C4-2B (cell line): ENCODE results near the gene P2RX1.

Experiments
- H3K27ac ChIP-seq: fragments of 450-650 bp; 2 replicates; pipeline ENCODE4 v1.5.1; 2017
- CTCF ChIP-seq: fragments of 450-650 bp; conservative IDR thresholded peaks from 2 replicates; pipeline ENCODE4 v1.5.1; 2017; ENCODE audit warnings: mild to moderate bottlenecking
- ZFX ChIP-seq: fragments of 450-650 bp; IDR thresholded peaks from 2 replicates; pipeline ENCODE4 v1.6.1; 2017

P2RX1 gene

GRCh38 chr17:3914312-3914670 lies 2.0 kb downstream of the P2RX1 start:
- H3K27ac ChIP-seq, result no peak overlapping the region

DNA sequence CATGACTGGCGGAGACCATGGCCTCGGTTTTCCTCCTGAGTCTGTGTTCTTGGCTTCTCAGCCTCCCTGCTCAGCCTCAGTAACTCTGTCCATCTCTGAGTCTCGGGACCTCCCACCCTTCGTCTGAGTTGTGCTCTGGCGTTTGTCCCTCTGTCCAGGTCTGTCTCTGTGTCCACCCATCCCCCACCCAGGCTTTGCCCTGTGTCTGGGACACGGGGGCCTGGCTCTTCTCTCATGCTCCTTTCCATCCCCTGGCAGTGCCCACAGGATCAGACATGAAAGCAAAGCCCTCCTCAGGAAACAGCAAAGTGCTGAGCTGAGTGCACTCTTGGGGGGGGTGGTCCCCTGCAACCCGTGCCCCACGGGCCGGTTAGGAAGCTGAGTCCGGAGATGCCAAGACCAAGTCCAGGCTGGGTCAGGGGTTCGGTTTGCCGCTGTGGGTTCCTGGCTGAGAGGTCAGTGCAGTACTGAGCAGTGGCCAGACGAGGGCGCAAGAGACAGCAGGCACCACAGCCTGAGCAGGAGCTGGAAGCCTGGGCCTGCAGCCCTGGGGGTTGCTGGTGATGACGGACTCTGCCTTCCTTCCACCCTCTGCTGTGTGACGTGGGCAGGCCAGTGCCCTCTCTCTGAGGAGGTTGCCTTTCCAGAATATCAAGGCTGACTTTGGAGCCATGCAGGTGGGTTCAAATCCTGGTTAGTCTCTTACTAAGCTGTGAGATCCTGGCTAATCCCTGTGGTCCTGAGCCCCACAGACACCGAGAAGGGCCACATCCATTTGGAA lies 2.5 kb downstream of the P2RX1 start:
- TF ChIP-seq ZFX (no peak), CTCF (peak; percentile 99)
- H3K27ac ChIP-seq, result no peak overlapping the region

More at GRCh38 chr17:3914312-3914670, 2.0 kb downstream of the P2RX1 start:
- TF ChIP-seq CTCF (no peak), ZFX (no peak)

- H3K27ac ChIP-seq, result no peak overlapping the region
- TF ChIP-seq ZFX (no peak), CTCF (no peak)
These were observed 3.4 kb downstream of the P2RX1 start for GRCh38 chr17:3912827-3913226.

GRCh38 chr17:3911271-3912053 lies 4.8 kb downstream of the P2RX1 start:
- no peak overlapping the region for H3K27ac ChIP-seq
- TF ChIP-seq ZFX (no peak), CTCF (no peak)

DNA sequence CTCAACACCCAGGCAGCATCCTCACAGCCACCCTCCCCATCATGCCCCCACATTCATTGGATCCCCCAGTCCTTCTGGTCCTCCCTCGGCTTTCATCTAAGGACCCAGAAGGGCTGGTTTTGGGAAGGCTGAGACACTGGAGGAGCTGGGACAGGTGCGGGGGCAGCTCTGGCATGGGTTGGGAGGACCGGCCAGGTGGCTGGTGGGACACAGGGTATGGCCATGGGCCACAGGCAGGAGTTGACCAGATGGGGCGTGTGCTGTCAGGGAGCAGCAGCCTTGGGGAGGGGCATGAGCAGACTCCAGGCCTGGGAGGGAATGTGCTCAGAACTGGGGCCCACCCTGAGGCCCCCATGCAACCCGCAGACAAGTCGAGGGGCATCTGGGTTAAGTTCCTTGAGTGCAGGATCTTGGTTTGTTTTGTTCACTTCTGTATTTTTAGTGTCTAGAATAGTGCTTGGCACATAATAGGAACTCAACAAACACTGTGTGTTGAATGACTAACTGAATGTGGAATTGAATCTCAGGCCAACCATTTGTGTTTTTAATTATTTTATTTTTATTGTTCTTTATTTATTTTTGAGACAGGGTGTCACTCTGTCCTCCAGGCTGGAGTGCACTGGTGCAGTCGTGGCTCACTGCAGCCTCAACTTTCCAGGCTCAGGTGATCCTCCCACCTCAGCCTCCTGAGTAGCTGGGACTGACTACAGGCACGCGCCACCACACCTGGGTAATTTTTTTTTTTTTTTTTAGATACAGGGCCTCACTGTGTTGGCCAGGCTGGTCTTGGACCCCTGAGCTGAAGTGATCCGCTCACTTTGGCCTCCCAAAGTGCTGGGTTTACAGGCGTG lies 5.6 kb downstream of the P2RX1 start:
- no peak for TF ChIP-seq ZFX
- TF ChIP-seq CTCF, result no peak
- H3K27ac ChIP-seq, result no peak overlapping the region

DNA sequence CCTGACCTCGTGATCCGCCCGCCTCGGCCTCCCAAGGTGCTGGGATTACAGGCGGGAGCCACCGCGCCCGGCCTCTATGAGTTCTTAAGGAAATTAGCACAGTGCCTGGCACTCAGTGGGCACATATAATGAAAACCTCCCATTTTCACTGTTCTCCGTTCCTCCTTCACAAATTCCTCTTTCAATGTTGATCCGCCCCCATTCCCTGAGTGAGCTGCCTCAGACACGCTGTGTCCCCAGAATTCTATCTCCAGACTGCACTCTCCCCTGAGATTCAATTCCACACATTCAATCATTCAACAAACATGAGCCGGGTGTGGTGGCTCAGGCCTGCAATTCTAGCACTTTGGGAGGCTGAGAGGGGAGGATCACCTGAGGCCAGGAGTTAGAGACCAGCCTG lies 7.0 kb downstream of the P2RX1 start:
- H3K27ac ChIP-seq, result no peak overlapping the region
- no peak for TF ChIP-seq ZFX
- TF ChIP-seq CTCF, result no peak
